DOHH2 (cell line): ENCODE results near the gene HHAT.

Experiments
- CTCF ChIP-seq: fragments of 200-600 bp; sonication (generic); IDR thresholded peaks from one replicate; pipeline ENCODE4 v1.5.1; 2014; ENCODE audit warnings: antibody characterized with exemption, mild to moderate bottlenecking, low read depth, low read length; ENCODE audit not compliant: poor library complexity, severe bottlenecking
- EZH2phosphoT487 ChIP-seq: fragments of 200-600 bp; sonication (generic); IDR thresholded peaks from 2 replicates; pipeline ENCODE4 v1.6.1; 2017; ENCODE audit warnings: borderline replicate concordance, mild to moderate bottlenecking, antibody characterized with exemption, low read length, moderate library complexity, mixed read lengths

GRCh38 chr1:210364479-210364878, 35.8 kb downstream of the HHAT start:
- TF ChIP-seq EZH2phosphoT487: no peak
- TF ChIP-seq CTCF: no peak
